IPS-18c (cell line): ENCODE results near the gene SEC14L6.

ENCODE experiments used
- H3K4me3 ChIP-seq: 2 replicates; pipeline ENCODE4 v1.7.0; 2013; ENCODE audit warnings: low read depth, mild to moderate bottlenecking, low read length, moderate library complexity; ENCODE audit not compliant: insufficient read depth
- H3K9me3 ChIP-seq: one replicate; pipeline ENCODE4 v1.6.1; 2013; ENCODE audit warnings: mild to moderate bottlenecking, low read length, moderate library complexity; ENCODE audit not compliant: control insufficient read depth, insufficient read depth

SEC14L6 gene

DNA sequence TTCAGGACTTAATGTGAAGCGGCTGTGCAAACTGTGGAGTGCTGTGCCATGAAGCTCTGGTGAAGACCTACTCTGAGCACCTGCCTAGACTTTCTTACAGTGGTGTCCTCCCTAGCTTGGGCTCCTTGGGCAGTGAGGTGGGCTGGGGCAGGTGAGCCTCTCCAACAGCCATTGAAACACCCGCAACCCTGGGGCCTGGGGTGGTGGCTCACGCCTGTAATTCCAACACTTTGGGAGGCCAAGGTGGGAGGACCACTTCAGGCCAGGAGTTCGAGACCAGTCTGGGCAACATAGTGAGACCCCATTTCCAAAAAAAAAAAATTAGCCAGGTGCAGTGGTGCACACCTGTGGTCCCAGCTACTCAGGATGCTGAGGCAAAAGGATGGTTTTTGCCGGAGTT is 60.4 kb downstream of the SEC14L6 start:
- Histone ChIP-seq H3K4me3 (no peak overlapping the region), H3K9me3 (no peaks in the 10 kb centered on the region)

DNA sequence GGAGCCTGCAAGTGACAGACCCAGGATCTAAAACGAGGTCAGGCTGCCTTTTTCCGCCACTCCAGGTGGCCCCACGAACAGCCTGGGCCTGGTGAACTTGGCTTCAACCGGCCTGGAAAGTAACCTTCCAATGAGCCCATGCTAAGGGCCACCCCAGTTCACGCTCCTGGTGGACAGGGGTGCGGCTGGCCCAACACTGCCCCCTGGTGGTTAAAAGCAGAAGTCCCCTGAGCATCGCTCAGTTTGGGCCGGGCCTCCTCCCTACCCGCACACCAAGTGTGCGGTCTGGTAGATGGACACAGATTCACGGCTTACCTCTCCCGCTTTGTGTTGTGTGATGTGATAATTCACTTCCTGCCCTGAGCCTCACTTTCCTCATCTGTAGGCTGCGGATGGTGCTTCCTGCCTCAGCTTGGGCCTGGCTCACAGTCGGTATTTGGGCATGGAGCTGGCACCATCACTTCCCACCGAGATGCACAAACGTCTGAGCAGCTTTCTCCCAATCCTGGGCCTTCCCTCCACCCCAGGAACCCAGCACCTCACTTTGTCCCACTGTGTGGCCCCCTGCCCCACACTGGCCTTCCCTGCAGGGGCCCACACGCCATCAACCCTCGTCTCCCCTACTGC is 61.1 kb downstream of the SEC14L6 start:
- H3K9me3 ChIP-seq = no peaks in the 10 kb centered on the region
- no peak overlapping the region for H3K4me3 ChIP-seq

DNA sequence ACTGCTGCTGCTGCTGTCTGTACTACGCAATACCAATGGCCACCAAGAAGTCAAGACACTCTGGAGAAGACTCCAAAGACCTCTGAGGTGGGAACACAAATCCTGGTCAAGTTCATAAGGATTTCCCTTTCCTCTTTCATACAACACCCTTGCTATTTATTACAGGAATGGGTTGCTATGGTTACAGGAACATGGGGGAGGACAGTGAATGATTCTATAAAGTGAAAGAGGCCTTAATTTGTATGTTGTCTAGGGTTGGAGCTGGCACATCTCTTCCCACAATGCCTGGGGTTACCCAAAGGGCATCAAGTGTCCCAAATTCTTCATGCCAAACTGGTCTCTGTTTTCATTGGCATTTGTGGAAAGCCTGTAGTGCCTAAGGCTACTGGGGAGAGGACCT is 63.4 kb downstream of the SEC14L6 start:
- no peaks in the 10 kb centered on the region for H3K9me3 ChIP-seq
- no peak overlapping the region for H3K4me3 ChIP-seq

DNA sequence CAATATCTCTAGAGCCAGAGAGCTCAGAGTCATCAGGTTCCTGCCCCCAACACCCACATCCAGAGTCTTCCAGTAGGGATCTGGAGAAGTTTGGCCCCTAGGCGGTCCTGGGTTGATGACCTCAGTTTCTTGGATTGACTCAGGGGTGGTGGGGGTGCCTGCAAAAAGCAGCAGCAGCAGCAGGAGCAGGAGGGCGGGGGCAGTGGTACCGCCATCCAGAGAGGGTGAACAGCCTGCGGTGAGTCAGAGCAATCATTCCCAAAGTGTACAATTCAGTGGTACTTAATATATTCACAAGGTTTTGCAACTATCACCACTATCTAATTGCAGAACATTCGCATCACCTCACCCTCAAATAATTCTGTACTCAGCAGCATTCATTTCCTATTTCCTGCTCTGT is 64.8 kb downstream of the SEC14L6 start:
- peaks cover 2% of the 10 kb centered on the region for H3K9me3 ChIP-seq
- H3K4me3 ChIP-seq = no peak overlapping the region

GRCh38 chr22:30479981-30480380 is 66.6 kb downstream of the SEC14L6 start:
- H3K4me3 ChIP-seq = no peak overlapping the region
- H3K9me3 ChIP-seq = peaks cover 2% of the 10 kb centered on the region

DNA sequence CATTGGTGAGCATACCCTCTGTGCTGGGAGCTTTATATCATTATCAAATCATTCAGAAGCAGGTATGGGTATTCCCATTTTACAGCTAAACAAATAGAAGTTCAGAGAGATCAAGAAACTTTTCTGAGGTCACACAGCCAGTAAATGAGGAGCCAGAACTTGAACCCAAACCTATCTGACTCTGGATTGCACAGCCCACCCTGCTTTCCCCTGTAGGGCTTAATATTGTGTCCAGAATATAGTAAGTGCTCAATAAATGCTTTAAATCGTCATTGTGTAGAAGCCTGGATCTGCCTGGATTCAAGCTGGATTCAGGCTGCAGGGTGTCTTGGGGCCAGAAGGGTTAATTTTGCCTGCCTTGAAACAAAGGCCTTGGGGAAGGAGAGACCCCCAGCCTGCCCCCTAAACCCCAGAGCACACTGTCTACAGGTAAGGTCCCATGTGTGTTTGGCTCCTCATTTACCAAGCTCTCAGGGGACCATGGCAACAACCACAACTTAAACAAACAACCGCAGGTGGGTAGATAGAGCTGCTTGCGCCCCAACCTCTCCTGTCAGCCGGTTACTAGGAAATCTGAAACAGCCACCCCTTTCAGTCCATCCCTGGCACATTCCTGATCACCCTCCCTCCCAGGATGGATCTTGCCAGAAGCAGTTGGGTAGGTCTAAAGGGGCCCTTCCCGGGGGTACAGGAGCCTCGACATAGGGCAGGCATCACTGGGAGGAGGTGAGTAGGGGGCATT is 71.7 kb downstream of the SEC14L6 start:
- H3K4me3 ChIP-seq = no peak overlapping the region

DNA sequence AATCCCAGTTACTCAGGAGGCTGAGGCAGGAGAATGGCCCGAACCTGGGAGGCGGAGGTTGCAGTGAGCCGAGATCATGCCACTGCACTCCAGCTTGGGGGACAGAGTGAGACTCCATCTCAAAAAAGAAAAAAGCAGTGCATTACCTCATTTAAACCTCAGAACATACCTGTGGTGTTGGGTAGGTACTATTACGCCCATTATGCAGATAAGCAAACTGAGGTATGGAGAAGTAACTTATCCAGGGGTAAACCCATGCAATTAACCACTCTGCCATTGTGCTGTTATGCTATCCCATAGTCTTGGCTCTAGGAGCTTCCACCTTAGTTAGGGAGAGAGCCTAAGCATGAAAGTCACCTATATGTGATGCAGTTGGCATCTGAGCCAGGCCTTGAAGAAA is 72.4 kb downstream of the SEC14L6 start:
- no peak overlapping the region for H3K4me3 ChIP-seq
- H3K9me3 ChIP-seq = peaks cover 2% of the 10 kb centered on the region

More for the DNA sequence above, 71.7 kb downstream of the SEC14L6 start:
- peaks cover 2% of the 10 kb centered on the region for H3K9me3 ChIP-seq

- no peak overlapping the region for H3K4me3 ChIP-seq
- peaks cover 2% of the 10 kb centered on the region for H3K9me3 ChIP-seq
Observed at GRCh38 chr22:30472994-30473720, 73.4 kb downstream of the SEC14L6 start.
